HG02623 (cell line): ENCODE results near the gene APOA5.
A peak's percentile ranks its signal among the peaks of the same experiment; 100 is the strongest.
"Not testable (repeated sequence)": the region's sequence is repeated elsewhere in the genome, so short reads cannot be mapped to it uniquely, and the experiment has no call there.

Source experiments
- ATAC-seq: cut with Tn5 transposase; IDR thresholded peaks from one replicate; pipeline ENCODE4 v1.9.1; 2021; ENCODE audit warnings: moderate library complexity; ENCODE audit not compliant: unreplicated experiment

APOA5 gene

GRCh38 chr11:116801662-116802061 lies 10.0 kb upstream of the APOA5 start:
- not testable (repeated sequence) for ATAC-seq

GRCh38 chr11:116800610-116801009 lies 8.9 kb upstream of the APOA5 start:
- ATAC-seq: no peak

- ATAC-seq: no peak
Measured at GRCh38 chr11:116798368-116798767, 6.7 kb upstream of the APOA5 start.

- ATAC-seq: no peak
Measured at GRCh38 chr11:116797816-116798215, 6.1 kb upstream of the APOA5 start.

- no peak for ATAC-seq
Measured at GRCh38 chr11:116796548-116796947, 4.9 kb upstream of the APOA5 start.

- no peak for ATAC-seq
Measured at GRCh38 chr11:116794851-116795250, 3.2 kb upstream of the APOA5 start.

- ATAC-seq: no peak
Measured at GRCh38 chr11:116793772-116794097, 2.1 kb upstream of the APOA5 start.

GRCh38 chr11:116792869-116793771 lies 1.4 kb upstream of the APOA5 start:
- no peak for ATAC-seq

- ATAC-seq: no peak
Measured at GRCh38 chr11:116792144-116792868, 627 bp upstream of the APOA5 start.

- ATAC-seq: no peak
Measured at GRCh38 chr11:116791002-116791812, 472 bp downstream of the APOA5 start.

- no peak for ATAC-seq
Measured at GRCh38 chr11:116790167-116791001, 1.3 kb downstream of the APOA5 start.

- ATAC-seq: no peak
Measured at GRCh38 chr11:116788975-116789374, 2.7 kb downstream of the APOA5 start.

GRCh38 chr11:116788534-116788933 lies 3.1 kb downstream of the APOA5 start:
- no peak for ATAC-seq

- peak; percentile 91 for ATAC-seq
Measured at GRCh38 chr11:116787786-116788486, 3.7 kb downstream of the APOA5 start, which contains the start of gene ZPR1. Gene ZPR1, minus strand, starts transcription at chr11:116788023. Its CDS starts 33 bp downstream, at chr11:116787990.

- no peak for ATAC-seq
Measured at GRCh38 chr11:116787436-116787785, 4.3 kb downstream of the APOA5 start.

GRCh38 chr11:116786966-116787365 lies 4.7 kb downstream of the APOA5 start:
- ATAC-seq: no peak

GRCh38 chr11:116786326-116786725 lies 5.4 kb downstream of the APOA5 start:
- no peak for ATAC-seq

- no peak for ATAC-seq
Measured at GRCh38 chr11:116782728-116783127, 9.0 kb downstream of the APOA5 start.

GRCh38 chr11:116778556-116778955 lies 13.1 kb downstream of the APOA5 start:
- no peak for ATAC-seq

- no peak for ATAC-seq
Measured at GRCh38 chr11:116777056-116777455, 14.6 kb downstream of the APOA5 start.
